ENCODE measurements around the gene GALNT2.
A peak's percentile ranks its signal among the peaks of the same experiment; 100 is the strongest.

The GALNT2 gene

DNA sequence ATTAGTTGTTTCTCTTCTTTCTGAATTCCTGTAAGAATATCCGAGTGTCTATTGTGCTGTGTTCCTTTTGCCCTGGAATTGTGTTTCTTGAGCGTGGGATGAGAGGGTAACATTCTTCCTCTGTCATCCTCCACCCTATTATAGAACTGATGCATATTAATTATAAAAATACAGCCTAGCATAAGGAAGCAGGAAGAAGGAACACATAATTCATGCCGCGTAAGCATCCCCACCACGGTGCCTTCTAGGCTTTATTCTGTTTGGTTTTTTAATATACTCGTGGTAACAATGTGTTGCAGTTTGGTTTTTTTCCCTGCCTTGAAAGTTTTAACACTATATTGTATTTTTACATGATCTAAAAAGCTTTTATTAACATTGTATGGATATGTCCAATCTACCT, 65.7 kb downstream of the GALNT2 start:
- TF ChIP-seq CTCF (conservative IDR thresholded peaks at IDR 0.05; ENCODE audit: low read depth, low read length): no peak
- no peak overlapping the region for H3K4me3 ChIP-seq (ENCODE audit: low read depth, low read length)
- no peak for DNase-seq (ENCODE audit: low read depth)

GRCh38 chr1:230135726-230136125, 68.7 kb downstream of the GALNT2 start:
- DNase-seq (ENCODE audit: low read depth): no peak
- no peak for TF ChIP-seq CTCF (conservative IDR thresholded peaks at IDR 0.05; ENCODE audit: low read depth, low read length)
- H3K4me3 ChIP-seq (ENCODE audit: low read depth, low read length): no peak overlapping the region

GRCh38 chr1:230136453-230137336, 69.7 kb downstream of the GALNT2 start:
- no peak for TF ChIP-seq CTCF (conservative IDR thresholded peaks at IDR 0.05; ENCODE audit: low read depth, low read length)
- DNase-seq (ENCODE audit: low read depth): no peak
- no peak overlapping the region for H3K4me3 ChIP-seq (ENCODE audit: low read depth, low read length)

GRCh38 chr1:230137337-230137815, 70.3 kb downstream of the GALNT2 start:
- no peak overlapping the region for H3K4me3 ChIP-seq (ENCODE audit: low read depth, low read length)
- DNase-seq (ENCODE audit: low read depth): peak; percentile 50
- TF ChIP-seq CTCF (conservative IDR thresholded peaks at IDR 0.05; ENCODE audit: low read depth, low read length): no peak

DNA sequence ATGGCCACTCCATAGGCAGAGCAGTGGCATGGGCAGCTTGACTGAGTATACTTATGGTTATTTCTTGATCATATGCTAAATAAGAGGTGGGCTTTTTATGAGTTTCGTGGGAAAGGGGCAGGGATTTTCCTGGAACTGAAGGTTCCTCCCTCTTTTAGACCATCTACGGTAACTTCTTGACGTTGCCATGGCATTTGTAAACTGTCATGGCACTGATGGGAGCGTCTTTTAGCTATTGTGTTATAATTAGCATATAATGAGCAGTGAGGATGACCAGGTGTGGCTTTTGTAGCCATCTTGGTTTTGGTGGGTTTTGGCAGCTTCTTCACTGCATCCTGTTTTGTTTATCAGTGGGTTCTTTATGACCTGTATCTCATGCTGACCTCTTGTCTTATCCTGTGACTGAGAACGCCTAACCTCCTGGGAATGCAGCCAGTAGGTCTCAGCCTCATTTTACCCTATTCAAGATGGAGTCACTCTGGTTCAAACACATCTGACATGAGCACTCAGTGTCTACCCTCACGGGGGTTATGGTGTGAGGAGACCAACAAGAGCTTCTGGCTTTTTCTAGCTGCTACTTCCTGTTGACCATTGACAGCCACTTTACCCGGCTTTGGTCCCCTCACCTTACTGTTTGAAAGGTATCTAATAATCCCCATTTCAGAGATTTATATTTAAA, 71.7 kb downstream of the GALNT2 start:
- H3K4me3 ChIP-seq (ENCODE audit: low read depth, low read length): no peak overlapping the region

DNA sequence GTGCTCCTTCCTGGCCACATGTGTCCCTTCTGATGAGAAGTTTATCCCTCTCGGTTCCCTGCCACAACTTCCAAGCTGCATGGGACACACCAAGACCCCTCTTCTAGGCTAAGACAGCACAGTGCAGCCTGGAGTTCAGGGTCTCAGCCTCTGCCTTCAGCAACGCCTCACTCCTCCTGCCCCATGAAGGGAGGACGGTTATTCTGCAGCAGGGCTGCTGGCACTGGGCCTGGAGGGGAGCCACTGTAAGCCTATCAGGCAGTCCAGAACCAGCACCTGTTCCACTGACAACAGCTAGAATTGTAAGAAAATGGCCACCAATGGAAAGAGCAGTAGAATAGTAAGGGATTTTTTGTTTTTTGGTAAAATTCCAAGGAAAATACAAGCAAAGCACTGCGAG, 72.3 kb downstream of the GALNT2 start:
- TF ChIP-seq CTCF (conservative IDR thresholded peaks at IDR 0.05; ENCODE audit: low read depth, low read length): no peak
- DNase-seq (ENCODE audit: low read depth): no peak
- H3K4me3 ChIP-seq (ENCODE audit: low read depth, low read length): no peak overlapping the region

More for the DNA sequence above, 71.7 kb downstream of the GALNT2 start:
- no peak for DNase-seq (ENCODE audit: low read depth)
- TF ChIP-seq CTCF (conservative IDR thresholded peaks at IDR 0.05; ENCODE audit: low read depth, low read length): no peak
